C4-2B (cell line): Measurements from ENCODE around the gene PDP2.

Source experiments
- CTCF ChIP-seq: fragments of 450-650 bp; conservative IDR thresholded peaks from 2 replicates; pipeline ENCODE4 v1.5.1; 2017; ENCODE audit warnings: mild to moderate bottlenecking
- ZFX ChIP-seq: fragments of 450-650 bp; IDR thresholded peaks from 2 replicates; pipeline ENCODE4 v1.6.1; 2017

- no peak for TF ChIP-seq CTCF
- no peak for TF ChIP-seq ZFX
Observed at GRCh38 chr16:66849549-66849948, 30.8 kb upstream of the PDP2 start.
